Aorta (tissue), 5 donors: ENCODE results near the gene CXXC1. TPM values are rescaled to one million over a fixed set of nuclear protein-coding genes. Genes with fewer than 3 reads are reported as not detected.

Source experiments
- ATAC-seq: fragments of 200-7000 bp; cut with Tn5 transposase; one replicate; pipeline ENCODE4 v1.9.1; 2022; ENCODE audit warnings: moderate library complexity; ENCODE audit not compliant: low FRiP score
- DNase-seq, 2 donors: peaks; one replicate each; pipeline ENCODE4 v3.0.0-alpha.2; 2020
- H3K27ac ChIP-seq, 2 donors: one replicate each; pipeline ENCODE4 v1.5.1; 2013; ENCODE audit warnings: low read length in 2 of 2, mild to moderate bottlenecking in 2 of 2, moderate library complexity in 2 of 2, control low read depth in 1 of 2, inconsistent platforms in 1 of 2, low read depth in 1 of 2
- H3K27me3 ChIP-seq, 2 donors: one replicate each; pipeline ENCODE4 v1.6.1; 2013; ENCODE audit warnings: control low read depth in 1 of 2, low read length in 1 of 2, mild to moderate bottlenecking in 1 of 2, moderate library complexity in 1 of 2; ENCODE audit not compliant: insufficient read depth in 2 of 2, control insufficient read depth in 1 of 2
- H3K36me3 ChIP-seq, 2 donors: one replicate each; pipeline ENCODE4 v1.6.1; 2013; ENCODE audit warnings: control low read depth in 1 of 2, low read length in 1 of 2, mild to moderate bottlenecking in 1 of 2; ENCODE audit not compliant: insufficient read depth in 2 of 2, control insufficient read depth in 1 of 2
- H3K4me1 ChIP-seq, 2 donors: one replicate each; pipeline ENCODE4 v1.6.1; 2013; ENCODE audit warnings: low read length in 2 of 2, control low read depth in 1 of 2, mild to moderate bottlenecking in 1 of 2, moderate library complexity in 1 of 2; ENCODE audit not compliant: insufficient read depth in 2 of 2, control insufficient read depth in 1 of 2
- H3K4me3 ChIP-seq, 2 donors: one replicate each; pipeline ENCODE4 v1.5.1; 2013; ENCODE audit warnings: low read length in 2 of 2, control low read depth in 1 of 2, mild to moderate bottlenecking in 1 of 2
- H3K9me3 ChIP-seq: one replicate; pipeline ENCODE4 v1.6.1; 2013; ENCODE audit warnings: mild to moderate bottlenecking, low read length; ENCODE audit not compliant: control insufficient read depth
- WGBS, 2 donors: extraction: QIAGEN DNeasy Blood & Tissue Kit; methylation state at CpG; one replicate each; pipeline ENCODE4 v1.1.7; 2013; 5-methylcytosine and 5-hydroxymethylcytosine counted together
- intact Hi-C, 2 donors: fragments of 100-400 bp; cut with DNase I; formaldehyde crosslinking; loops; one replicate each; pipeline versions ENCODE4 v1.14.2 to v1.15.0; 2022
- polyA plus RNA-seq, 2 donors: library from polyadenylated mRNA; stranded (reverse); fragments of 200-250 nt; gene quantifications; one replicate each; pipeline ENCODE4 v1.2.3, GENCODE V29; 2013
- total RNA-seq, 2 donors: library from RNA; stranded (reverse); fragmentation: NEBNext Ultra II Directional; extraction: Animal tissue kit (Norgen Biotek cat#: 25700); gene quantifications; one replicate each; pipeline ENCODE4 v1.2.1, GENCODE V29; 2021
- donor health status: healthy with polysubstance abuse.
- donor health status: Bipolar disorder and iron deficiency.
- donor health status: DM: no; HTN: no; CAD: no.
- donor health status: DM: no; HTN: no; CAD: no.
- donor health status: DM: yes; HTN: yes; CAD: no.

CXXC1 gene
- total and polyA plus RNA-seq, 4 donors: 33.2 to 169 (median 64.1) TPM

- H3K4me3 ChIP-seq: no peak overlapping the region
- DNase-seq (no peak), ATAC-seq (no peak)
- intact Hi-C loops: no loop called here
- 89 to 92% methylated on average over 23 of the region's 23 CpGs for WGBS, 2 donors
- H3K9me3 ChIP-seq: no peaks in the 10 kb centered on the region
- peaks cover 4 to 27% of the 10 kb centered on the region in 2 donors for H3K36me3 ChIP-seq
- H3K27me3 ChIP-seq: no peaks in the 10 kb centered on the region
- no peaks in the 10 kb centered on the region for H3K4me1 ChIP-seq
- no peak overlapping the region for H3K27ac ChIP-seq
Observed at GRCh38 chr18:50273203-50274043, 14.1 kb downstream of the CXXC1 start.

- H3K9me3 ChIP-seq: no peaks in the 10 kb centered on the region
- WGBS, 2 donors: 80 to 88% methylated on average over 5 of the region's 5 CpGs
- DNase-seq (no peak), ATAC-seq (no peak)
- H3K36me3 ChIP-seq: peaks cover 4 to 27% of the 10 kb centered on the region in 2 donors
- intact Hi-C loops: no loop called here
- no peaks in the 10 kb centered on the region for H3K27me3 ChIP-seq
- no peak overlapping the region for H3K27ac ChIP-seq
- H3K4me1 ChIP-seq: no peaks in the 10 kb centered on the region
- no peak overlapping the region for H3K4me3 ChIP-seq
Observed at GRCh38 chr18:50272568-50272967, 14.9 kb downstream of the CXXC1 start.

DNA sequence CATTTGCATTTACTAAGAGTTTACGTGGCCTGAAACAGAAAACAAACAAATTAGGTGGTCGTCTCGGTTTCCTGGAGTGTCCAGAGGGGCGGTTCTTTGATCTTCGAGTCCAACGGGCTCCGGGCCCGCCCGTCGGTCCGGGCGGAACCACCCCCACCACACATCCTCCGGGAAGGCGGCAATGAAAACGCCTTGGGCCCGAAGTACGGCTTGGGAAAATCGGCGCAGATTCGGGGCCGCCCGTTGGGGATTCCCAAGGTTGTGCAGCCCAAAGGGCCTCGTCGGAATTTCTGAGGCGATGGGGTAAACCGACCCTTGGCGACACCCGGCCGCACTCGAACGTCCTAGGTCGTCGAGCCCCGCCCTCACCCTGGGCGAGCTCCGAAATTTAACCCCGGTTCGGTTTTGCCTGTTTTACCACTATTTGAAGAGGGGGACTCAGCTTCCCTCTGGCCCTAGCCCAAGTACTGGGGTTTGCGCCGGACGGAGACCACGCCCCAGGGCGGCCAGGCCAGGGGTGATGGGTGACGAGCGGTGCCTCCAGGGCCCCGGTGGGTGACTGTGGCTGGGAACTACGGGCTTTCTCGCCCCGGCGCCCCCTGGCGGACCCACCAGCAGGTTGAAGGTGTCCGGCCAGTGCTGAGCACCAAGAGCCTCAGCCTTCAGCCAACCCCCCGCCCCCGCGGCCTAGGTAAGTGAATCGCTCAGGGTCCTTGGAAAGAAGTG, 19.3 kb downstream of the CXXC1 start:
- H3K36me3 ChIP-seq: peaks cover under 1 to 2% of the 10 kb centered on the region in 2 donors
- intact Hi-C loops: loop anchor here in 1 of 2 donors (5.0 kb wide), 1 partner anchor 456 kb away; the partner anchor contains the start of gene ACAA2
- H3K9me3 ChIP-seq: no peaks in the 10 kb centered on the region
- DNase-seq (peak; percentile 90 to 95), ATAC-seq (peak; percentile 88)
- H3K4me3 ChIP-seq: peak overlapping the region; percentile 14 to 41
- H3K27ac ChIP-seq: peak overlapping the region in 1 of 2 donors; percentile 3
- no peaks in the 10 kb centered on the region for H3K27me3 ChIP-seq
- WGBS, 2 donors: 11 to 15% methylated on average over 56 of the region's 56 CpGs
- H3K4me1 ChIP-seq: no peaks in the 10 kb centered on the region

GRCh38 chr18:50266248-50266704, 21.2 kb downstream of the CXXC1 start, which contains the start of gene CFAP53:
Gene CFAP53 (minus strand): TSS chr18:50266495. CDS start chr18:50266404, 91 bp downstream.
- Histone ChIP-seq H3K27me3 (no peaks in the 10 kb centered on the region), H3K4me1 (no peaks in the 10 kb centered on the region), H3K4me3 (peak within 1 kb of the TSS; percentile 59 to 75), H3K9me3 (no peaks in the 10 kb centered on the region), H3K27ac (no peak within 1 kb of the TSS), H3K36me3 (no peaks in the 10 kb centered on the region)
- WGBS, 2 donors: 0% methylated on average over 30 to 37 of the region's 37 CpGs
- intact Hi-C loops: loop anchor here in 1 of 2 donors (5.0 kb wide), 1 partner anchor 454 kb away; the partner anchor contains the start of gene ACAA2
- peak; percentile 97 to 98 for DNase-seq
- ATAC-seq: peak; percentile 97

DNA sequence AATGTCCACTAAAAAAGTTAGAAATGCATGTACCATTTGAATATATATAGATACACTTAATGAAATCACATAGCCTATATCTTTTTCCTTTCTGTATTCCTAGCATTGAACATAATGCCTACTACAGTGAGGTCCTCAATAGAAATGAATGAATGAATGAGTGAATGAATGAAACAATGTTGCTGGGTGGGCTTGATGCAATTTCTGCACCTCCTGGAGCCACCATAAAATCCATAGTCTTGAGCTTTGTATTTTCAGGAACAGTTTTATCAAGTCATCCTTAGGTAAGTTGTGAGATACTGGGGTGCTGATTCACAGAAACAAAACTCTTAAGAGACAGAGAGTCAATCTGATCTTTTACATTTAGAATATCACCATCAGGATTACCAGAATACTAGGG, 24.5 kb downstream of the CXXC1 start:
- ATAC-seq: no peak
- Histone ChIP-seq H3K36me3 (no peaks in the 10 kb centered on the region), H3K27ac (no peak overlapping the region), H3K27me3 (no peaks in the 10 kb centered on the region), H3K9me3 (no peaks in the 10 kb centered on the region), H3K4me1 (no peaks in the 10 kb centered on the region), H3K4me3 (no peak overlapping the region)
- intact Hi-C loops: no loop called here
- DNase-seq: no peak

DNA sequence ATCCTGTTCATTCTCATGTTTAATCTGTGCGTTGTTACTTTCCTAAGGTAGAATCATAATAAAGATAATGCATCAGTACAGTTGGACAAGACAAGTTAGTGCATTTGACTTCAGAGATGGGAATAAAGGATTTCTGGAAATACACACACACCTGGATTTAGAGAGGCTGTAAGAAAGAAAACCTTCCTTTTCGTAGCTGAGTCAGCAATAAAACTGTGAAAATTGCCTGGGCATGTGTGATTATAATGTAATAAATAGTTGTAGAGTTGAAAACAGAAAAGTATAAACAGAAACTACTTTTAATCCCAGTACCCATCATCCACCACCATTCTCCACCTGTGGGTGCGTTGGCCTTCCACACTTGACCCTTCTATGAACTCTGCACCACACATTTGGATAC, 36.6 kb downstream of the CXXC1 start:
- intact Hi-C loops: no loop called here
- ATAC-seq (no peak), DNase-seq (no peak)
- H3K27me3 ChIP-seq: no peaks in the 10 kb centered on the region
- H3K36me3 ChIP-seq: no peaks in the 10 kb centered on the region
- no peaks in the 10 kb centered on the region for H3K4me1 ChIP-seq
- WGBS, 2 donors: 81 to 83% methylated on average over 3 of the region's 3 CpGs
- H3K27ac ChIP-seq: no peak overlapping the region
- H3K9me3 ChIP-seq: no peaks in the 10 kb centered on the region
- H3K4me3 ChIP-seq: no peak overlapping the region

DNA sequence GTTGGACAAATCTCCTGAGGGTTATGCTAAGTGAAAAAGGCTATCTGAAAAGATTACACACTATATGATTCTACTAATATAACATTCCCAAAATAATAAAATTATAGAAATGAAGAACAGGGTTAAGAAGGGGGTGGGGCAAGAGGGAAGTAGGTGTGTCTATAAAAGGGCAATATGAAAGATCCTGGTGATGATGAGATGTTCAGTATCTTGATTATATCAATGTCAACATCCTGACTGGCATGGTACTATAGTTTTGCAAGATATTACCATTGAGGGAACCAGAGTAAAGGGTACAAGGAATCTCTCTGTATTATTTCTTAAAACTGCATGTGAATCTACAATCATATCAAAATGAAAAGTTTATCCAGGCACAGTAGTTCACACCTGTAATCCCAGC, 37.9 kb downstream of the CXXC1 start:
- intact Hi-C loops: no loop called here
- ATAC-seq: no peak
- DNase-seq: no peak
- H3K27ac ChIP-seq: no peak overlapping the region
- no peaks in the 10 kb centered on the region for H3K27me3 ChIP-seq
- H3K36me3 ChIP-seq: no peaks in the 10 kb centered on the region
- H3K4me3 ChIP-seq: no peak overlapping the region
- no peaks in the 10 kb centered on the region for H3K4me1 ChIP-seq
- H3K9me3 ChIP-seq: no peaks in the 10 kb centered on the region

DNA sequence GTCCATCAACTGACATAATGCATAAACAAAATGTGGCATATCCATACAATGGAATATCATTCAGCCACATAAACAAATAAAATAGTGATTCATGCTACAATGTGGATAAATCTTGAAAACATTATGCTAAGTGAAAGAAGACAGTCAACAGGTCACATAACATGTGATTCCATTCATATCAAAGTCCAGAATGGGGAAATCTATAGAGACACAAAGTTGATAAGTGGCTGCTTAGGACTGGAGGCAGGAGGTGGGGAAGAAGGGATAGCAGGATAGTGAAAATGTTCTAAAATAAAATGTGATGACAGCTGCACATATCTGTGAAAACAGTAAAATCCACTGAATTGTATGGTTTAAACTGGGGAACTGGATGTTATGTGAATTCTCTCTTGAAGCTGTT, 39.9 kb downstream of the CXXC1 start:
- Histone ChIP-seq H3K27ac (no peak overlapping the region), H3K4me1 (no peaks in the 10 kb centered on the region), H3K9me3 (no peaks in the 10 kb centered on the region), H3K36me3 (no peaks in the 10 kb centered on the region), H3K27me3 (no peaks in the 10 kb centered on the region), H3K4me3 (no peak overlapping the region)
- DNase-seq (no peak), ATAC-seq (no peak)
- intact Hi-C loops: no loop called here
